Bone marrow (tissue), 2 donors: ENCODE results near the gene TERB1.
"Not testable (repeated sequence)": the region's sequence is repeated elsewhere in the genome, so short reads cannot be mapped to it uniquely, and the experiment has no call there.

Experiments used
- DNase-seq, 2 donors: peaks; one replicate each; lab custom pipeline; 2025; lab: John Stamatoyannopoulos, UW

Gene TERB1

GRCh38 chr16:66814734-66815133, 13.3 kb upstream of the TERB1 start:
- DNase-seq, result no peak

- no peak for DNase-seq
Measured at GRCh38 chr16:66811043-66811442, 9.7 kb upstream of the TERB1 start.

- no peak for DNase-seq
Measured at GRCh38 chr16:66810391-66810790, 9.0 kb upstream of the TERB1 start.

- no peak for DNase-seq
Measured at GRCh38 chr16:66809765-66810164, 8.4 kb upstream of the TERB1 start.

- DNase-seq, result no peak
Measured at GRCh38 chr16:66802159-66802558, 775 bp upstream of the TERB1 start.

- DNase-seq, result no peak
Measured at GRCh38 chr16:66800856-66801255, 528 bp downstream of the TERB1 start.

GRCh38 chr16:66798161-66798560, 3.2 kb downstream of the TERB1 start:
- DNase-seq, result no peak

- not testable (repeated sequence) for DNase-seq
Measured at GRCh38 chr16:66793984-66794383, 7.4 kb downstream of the TERB1 start.

- DNase-seq, result no peak
Measured at GRCh38 chr16:66790130-66790733, 11.2 kb downstream of the TERB1 start.

GRCh38 chr16:66787427-66787826, 14.0 kb downstream of the TERB1 start:
- no peak for DNase-seq

GRCh38 chr16:66786551-66786950, 14.8 kb downstream of the TERB1 start:
- no peak for DNase-seq

GRCh38 chr16:66776457-66776856, 24.9 kb downstream of the TERB1 start:
- no peak for DNase-seq

GRCh38 chr16:66774981-66775380, 26.4 kb downstream of the TERB1 start:
- no peak for DNase-seq

- DNase-seq, result no peak
Measured at GRCh38 chr16:66758086-66758485, 43.3 kb downstream of the TERB1 start.

- no peak for DNase-seq
Measured at GRCh38 chr16:66754819-66755218, 46.6 kb downstream of the TERB1 start.

- DNase-seq, result no peak
Measured at GRCh38 chr16:66754211-66754610, 47.2 kb downstream of the TERB1 start.

- no peak for DNase-seq
Measured at GRCh38 chr16:66752958-66753357, 48.4 kb downstream of the TERB1 start.

GRCh38 chr16:66752379-66752778, 49.0 kb downstream of the TERB1 start:
- no peak for DNase-seq

- DNase-seq, result no peak
Measured at GRCh38 chr16:66751992-66752322, 49.4 kb downstream of the TERB1 start.

GRCh38 chr16:66751303-66751991, 49.9 kb downstream of the TERB1 start, which contains the start of gene DYNC1LI2:
Gene DYNC1LI2, minus strand, starts transcription at chr16:66751609. Its CDS starts 18 bp downstream, at chr16:66751591.
- DNase-seq, result peak; percentile 17 to 94

- DNase-seq, result no peak
Measured at GRCh38 chr16:66751053-66751302, 50.4 kb downstream of the TERB1 start.

GRCh38 chr16:66750279-66751052, 50.9 kb downstream of the TERB1 start:
- DNase-seq, result no peak

GRCh38 chr16:66746682-66747081, 54.7 kb downstream of the TERB1 start:
- DNase-seq, result peak in 1 of 2 donors; percentile 23
